HuH-7 (cell line): Measurements from ENCODE around the gene CENPX.
"Not testable (repeated sequence)": the region's sequence is repeated elsewhere in the genome, so short reads cannot be mapped to it uniquely, and the experiment has no call there.

Experiments
- DNase-seq: peaks from one replicate; pipeline ENCODE4 v3.0.0; 2011; ENCODE audit warnings: low spot score

The CENPX gene

GRCh38 chr17:81998212-81998611 is 24.5 kb downstream of the CENPX start:
- DNase-seq: no peak

GRCh38 chr17:81996757-81997441 is 25.8 kb downstream of the CENPX start:
- no peak for DNase-seq

- DNase-seq: no peak
These were observed 26.4 kb downstream of the CENPX start for GRCh38 chr17:81996232-81996756.

GRCh38 chr17:81995463-81996231 is 27.0 kb downstream of the CENPX start:
- DNase-seq: no peak

GRCh38 chr17:81994593-81995462 is 27.9 kb downstream of the CENPX start:
- no peak for DNase-seq

GRCh38 chr17:81993729-81994592 is 28.7 kb downstream of the CENPX start:
- no peak for DNase-seq

- no peak for DNase-seq
These were observed 30.2 kb downstream of the CENPX start for GRCh38 chr17:81992306-81993102.

- peak; percentile 86 for DNase-seq
These were observed 30.9 kb downstream of the CENPX start for GRCh38 chr17:81991684-81992305.

GRCh38 chr17:81990836-81991683 is 31.6 kb downstream of the CENPX start:
- DNase-seq: no peak

- DNase-seq: no peak
These were observed 35.4 kb downstream of the CENPX start for GRCh38 chr17:81987161-81987770.

- DNase-seq: no peak
These were observed 36.1 kb downstream of the CENPX start for GRCh38 chr17:81986606-81987005.

- DNase-seq: no peak
These were observed 37.8 kb downstream of the CENPX start for GRCh38 chr17:81984773-81985410.

- no peak for DNase-seq
These were observed 38.9 kb downstream of the CENPX start for GRCh38 chr17:81983639-81984373.

- DNase-seq: no peak
These were observed 39.6 kb downstream of the CENPX start for GRCh38 chr17:81983011-81983638.

- DNase-seq: not testable (repeated sequence)
These were observed 41.2 kb downstream of the CENPX start for GRCh38 chr17:81981511-81981910.

GRCh38 chr17:81980707-81981343 is 41.9 kb downstream of the CENPX start:
- DNase-seq: no peak
